Effector CD8-positive, alpha-beta T cell (primary cell): ENCODE measurements around the gene PIF1.
A peak's percentile ranks its signal among the peaks of the same experiment; 100 is the strongest.

Experiments used
- DNase-seq: peaks from one replicate; lab custom pipeline; 2025; lab: John Stamatoyannopoulos, UW
- total RNA-seq, 4 experiments: gene quantifications; one replicate each; lab custom pipeline; 2026; lab: John Stamatoyannopoulos, UW

The PIF1 gene, protein sequence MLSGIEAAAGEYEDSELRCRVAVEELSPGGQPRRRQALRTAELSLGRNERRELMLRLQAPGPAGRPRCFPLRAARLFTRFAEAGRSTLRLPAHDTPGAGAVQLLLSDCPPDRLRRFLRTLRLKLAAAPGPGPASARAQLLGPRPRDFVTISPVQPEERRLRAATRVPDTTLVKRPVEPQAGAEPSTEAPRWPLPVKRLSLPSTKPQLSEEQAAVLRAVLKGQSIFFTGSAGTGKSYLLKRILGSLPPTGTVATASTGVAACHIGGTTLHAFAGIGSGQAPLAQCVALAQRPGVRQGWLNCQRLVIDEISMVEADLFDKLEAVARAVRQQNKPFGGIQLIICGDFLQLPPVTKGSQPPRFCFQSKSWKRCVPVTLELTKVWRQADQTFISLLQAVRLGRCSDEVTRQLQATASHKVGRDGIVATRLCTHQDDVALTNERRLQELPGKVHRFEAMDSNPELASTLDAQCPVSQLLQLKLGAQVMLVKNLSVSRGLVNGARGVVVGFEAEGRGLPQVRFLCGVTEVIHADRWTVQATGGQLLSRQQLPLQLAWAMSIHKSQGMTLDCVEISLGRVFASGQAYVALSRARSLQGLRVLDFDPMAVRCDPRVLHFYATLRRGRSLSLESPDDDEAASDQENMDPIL
- total RNA-seq, result 1.5 to 11.4 (median 8.2) reads per million in 4 experiments

DNA sequence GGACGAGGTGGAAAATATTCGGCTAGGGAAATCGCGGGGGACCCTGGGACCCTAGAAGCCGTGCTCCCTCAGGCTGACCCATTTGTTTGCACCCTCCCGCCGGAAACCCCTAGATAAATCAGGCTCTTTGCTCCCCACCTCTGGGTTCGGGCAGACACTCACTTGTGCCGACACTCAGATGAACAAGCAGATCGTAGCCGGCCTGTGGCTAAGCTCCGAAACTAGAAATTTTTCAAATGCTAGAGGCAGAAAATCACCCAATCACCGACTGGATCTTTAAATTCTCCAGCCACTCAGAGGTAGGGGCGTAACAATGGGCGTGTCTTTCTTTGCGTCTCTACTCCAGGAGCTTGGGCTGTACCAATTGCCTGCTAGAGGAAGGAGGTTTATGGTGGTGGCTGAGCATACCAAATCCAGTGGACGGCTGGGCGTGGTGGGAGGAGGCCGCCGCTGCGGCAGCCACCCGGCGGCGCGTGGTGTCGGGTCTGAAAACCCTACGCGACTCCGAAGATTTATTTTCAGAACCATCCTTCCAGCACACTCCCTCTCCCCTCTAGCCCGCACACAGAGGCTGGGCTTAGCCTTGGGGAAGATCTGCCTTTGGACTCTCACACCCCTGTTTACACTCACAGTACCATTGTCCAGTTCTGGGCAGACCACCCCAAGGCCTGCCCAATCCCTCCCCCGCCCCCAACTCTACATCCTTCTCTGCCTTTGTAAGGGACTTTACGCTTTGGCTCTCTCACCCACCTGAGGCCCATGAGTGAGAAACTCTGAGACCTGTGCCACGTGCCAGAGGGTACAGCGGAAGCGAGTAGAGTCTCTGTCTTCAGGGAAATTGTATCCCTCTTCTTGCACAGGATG, at the start of gene PIF1:
TSS of gene PIF1 (minus strand) at position 217 of the 864 bp plus-strand sequence. CDS start 1,312 bp downstream, outside the sequence.
- peak; percentile 75 for DNase-seq

DNA sequence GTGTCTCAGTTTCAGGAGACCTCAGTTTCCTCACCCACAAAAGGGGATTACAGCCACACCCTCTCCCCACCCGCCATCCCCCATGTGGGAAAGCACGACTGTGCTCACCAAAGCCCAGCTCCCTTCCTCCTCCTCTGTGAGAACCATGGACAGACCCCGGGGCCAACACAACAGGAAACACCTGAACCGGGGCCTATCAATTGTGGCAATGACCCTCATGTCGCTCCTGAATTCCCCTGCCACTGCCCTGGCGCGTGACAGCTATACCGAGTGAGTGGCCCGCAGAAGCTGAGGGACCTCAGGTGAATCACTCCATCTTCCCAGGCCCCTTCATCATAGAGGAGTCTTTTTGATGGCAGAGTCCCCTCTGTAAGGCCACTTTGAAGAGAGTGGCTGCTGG, 44.9 kb upstream of the PIF1 start:
- no peak for DNase-seq

DNA sequence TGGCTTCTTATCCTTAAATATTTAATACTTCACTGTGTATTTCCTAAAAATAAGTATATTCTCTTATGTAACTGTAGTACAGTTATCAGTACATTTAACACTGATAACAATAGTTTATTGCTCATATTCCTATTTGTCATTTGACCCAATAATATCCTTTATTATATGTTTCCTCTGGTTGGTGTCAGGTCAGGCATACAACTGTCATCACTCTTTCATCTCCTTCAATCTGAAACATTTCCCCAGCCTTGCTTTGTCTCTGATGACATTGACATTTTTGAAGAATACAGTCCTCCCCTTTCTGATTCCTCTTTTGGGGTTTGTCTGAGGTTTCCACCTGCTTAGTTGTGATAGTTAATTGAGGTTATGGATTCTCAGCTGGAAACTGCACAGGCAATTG, 44.1 kb upstream of the PIF1 start:
- no peak for DNase-seq

DNA sequence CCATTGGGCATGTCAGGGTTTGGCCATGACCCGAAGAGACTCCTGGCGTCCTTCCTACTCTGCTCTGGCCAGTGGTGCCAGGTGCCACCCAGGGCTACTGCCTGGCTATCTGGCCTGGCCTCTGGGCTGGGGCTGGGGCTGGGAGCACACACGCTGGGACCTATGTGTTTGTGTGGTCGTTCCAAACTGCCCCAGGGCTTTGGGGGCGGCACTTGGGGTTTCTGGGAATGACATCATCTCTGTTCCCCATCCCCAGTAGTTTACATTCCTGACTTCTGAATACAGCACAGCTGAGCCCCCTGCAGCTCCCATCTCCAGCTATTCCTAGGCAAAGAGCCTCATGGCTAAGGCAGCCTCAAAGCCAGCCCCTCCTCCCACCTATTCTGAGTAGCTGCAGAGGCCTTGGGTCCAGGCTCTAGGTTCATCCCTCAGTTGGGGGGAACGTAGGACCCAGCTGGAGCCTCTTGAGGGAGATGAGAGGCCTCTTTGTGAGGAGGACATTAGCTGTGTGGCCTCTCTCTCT, 40.6 kb upstream of the PIF1 start:
- no peak for DNase-seq

DNA sequence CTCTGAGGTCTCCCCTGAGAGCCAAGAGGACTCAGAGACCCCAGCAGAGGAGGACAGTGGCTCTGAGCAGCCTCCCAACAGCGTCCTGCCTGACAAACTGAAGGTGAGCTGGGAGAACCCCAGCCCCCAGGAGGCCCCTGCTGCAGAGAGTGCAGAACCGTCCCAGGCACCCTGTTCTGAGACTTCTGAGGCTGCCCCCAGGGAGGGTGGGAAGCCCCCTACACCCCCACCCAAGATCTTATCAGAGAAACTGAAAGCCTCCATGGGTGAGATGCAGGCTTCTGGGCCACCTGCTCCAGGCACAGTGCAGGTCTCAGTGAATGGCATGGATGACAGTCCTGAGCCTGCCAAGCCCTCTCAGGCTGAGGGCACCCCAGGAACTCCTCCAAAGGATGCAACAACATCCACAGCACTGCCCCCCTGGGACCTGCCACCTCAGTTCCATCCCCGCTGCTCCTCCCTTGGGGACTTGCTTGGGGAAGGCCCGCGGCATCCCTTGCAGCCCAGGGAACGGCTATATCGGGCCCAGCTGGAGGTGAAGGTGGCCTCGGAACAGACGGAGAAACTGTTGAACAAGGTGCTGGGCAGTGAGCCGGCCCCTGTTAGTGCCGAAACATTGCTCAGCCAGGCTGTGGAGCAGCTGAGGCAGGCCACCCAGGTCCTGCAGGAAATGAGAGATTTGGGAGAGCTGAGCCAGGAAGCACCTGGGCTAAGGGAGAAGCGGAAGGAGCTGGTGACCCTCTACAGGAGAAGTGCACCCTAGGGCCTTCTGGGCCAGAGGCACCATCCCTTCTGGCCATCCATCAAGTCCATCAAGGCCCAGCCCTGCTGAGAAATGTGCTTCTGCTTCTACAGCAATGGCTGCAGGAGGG, 39.9 kb upstream of the PIF1 start:
- DNase-seq, result no peak

DNA sequence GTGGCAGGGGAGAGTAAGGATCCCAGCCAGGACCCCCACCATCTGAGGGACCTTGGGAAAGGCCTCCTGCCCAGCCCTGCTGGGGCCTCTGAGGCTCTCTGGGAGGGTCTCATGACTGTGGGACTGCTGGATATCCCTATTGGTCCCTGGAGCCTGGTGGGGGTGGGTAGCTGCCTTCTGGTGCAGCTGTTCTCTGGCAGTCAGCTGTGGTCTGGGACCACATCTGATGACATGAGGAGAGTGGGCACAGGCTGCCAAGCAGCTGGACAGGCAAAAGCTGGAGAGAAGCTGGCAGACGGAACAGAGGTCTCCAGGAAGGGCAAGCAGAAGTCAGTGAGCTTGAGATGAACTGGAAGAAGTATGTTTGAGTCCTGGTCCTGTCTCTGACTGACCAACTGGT, 38.6 kb upstream of the PIF1 start:
- DNase-seq, result no peak

DNA sequence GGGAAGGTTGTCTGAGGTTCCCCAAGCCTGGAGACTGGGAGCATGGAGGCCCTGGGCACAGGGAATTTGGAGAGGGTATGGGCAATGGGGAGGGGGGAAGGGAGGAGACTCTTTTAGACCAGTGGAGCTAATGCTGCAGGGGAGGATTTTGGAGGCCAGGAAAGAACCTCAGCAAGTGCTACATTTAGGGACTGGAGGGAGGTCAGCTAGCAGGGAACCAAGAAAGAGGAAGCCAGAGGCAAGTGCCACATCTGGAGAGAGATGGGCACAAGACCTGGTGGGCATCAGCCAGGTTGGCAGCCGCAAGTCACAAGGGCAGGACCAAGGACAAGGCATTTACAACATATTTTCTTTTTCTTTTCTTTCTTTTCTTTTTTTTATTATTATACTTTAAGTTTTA, 37.0 kb upstream of the PIF1 start:
- DNase-seq, result no peak

DNA sequence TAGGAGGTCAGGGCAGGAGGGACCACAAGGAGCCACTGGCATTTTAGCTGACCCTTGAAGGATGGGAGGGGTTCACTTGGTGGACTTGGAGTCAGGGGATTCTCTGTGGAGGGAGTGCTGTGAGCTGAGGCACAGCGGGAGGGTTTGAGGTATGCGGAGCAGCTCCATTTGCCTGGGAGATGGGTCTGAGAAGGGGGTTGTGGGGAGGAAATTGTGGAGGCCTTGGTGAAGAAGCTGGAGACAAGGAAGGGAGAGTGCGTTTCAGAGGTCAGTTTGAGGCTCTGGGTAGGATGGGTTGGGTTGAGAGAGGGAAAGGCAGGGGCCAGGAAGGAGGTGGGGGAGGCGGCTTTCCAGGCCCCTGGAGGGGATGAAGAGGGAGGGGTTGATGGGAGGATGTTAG, 36.5 kb upstream of the PIF1 start:
- no peak for DNase-seq

DNA sequence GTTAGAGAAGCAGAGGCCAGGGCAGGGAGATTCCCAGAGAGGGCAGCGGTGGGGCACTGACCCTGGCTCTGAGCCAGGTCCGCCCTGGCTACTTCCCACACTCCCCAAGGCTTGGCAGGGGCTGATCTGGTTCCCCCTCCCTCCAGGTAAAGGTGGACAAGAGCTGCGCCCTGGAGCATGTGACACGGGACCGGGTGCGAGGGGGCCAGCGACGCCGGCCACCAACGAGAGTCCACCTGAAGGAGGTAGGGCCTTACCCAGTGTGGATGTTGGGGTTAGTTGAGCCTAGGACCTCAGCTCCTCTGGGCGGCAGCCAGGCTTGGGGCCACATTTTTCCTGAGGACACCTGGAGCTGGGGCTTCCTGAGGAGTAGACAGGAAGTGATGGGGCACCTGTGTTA, 35.9 kb upstream of the PIF1 start:
- DNase-seq, result no peak

DNA sequence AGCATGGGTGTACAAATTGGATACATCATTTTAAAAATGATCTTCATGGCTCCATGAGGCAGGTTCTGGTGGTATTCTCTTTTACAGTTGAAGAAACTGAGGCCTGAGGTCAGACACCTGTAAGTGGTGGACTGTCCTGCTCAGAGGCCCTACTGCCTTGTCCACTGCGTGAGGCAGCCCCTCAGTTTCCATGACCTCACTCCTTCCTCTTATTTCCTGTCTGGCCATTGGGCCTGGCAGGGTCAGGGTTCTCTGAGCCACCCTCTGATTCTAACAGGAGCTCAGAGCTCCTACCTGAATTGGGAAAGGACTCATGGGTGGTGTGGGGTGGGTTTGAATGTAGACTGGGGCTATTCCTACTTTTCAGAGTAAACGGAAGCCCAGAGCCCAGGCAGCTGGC, 33.8 kb upstream of the PIF1 start:
- DNase-seq, result no peak

DNA sequence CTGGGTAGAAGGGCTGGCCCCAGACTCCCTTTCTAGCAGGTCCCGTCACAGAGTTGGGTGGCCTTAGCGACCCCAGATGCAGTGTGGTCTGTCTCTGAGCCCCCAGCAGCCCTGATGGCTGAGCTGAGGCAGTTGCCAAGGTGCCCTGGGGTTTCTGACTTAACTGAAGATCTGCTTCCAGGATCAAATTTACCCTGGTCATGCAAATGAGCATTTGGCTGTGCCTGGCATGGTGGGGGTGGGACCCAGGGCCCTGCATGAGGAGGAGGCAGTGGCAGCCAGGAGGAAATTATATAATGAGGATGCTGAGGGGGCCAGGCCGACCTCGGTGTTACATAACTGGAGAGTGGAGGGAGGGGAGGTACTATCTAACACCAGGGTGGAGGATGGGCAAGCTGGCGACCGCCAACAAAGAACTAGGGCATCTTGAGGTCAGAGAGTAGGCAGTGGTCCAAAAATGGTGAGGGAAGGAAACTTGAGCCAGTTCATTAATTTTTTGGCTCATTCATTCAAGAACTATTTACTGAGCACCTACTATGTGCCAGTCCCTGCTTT, 32.7 kb upstream of the PIF1 start:
- no peak for DNase-seq

DNA sequence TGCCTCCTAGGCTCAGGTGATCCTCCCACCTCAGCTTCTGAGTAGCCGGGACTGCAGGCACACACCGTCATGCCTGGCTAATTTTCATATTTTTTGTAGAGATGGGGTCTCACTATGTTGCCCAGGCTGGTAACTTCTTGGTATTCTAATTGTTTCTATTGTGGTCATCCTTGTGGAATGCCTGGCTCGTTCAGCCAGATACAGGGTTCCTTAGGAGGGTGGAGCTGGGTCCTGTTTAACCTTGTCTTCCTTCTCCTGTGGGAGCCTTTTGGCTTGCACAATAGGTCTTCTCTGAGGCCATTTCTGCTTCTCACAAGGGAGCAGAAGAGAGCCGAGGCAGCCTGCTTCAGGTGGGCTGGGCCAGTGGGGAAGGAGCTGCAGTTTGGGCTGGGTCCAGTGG, 32.0 kb upstream of the PIF1 start:
- no peak for DNase-seq

DNA sequence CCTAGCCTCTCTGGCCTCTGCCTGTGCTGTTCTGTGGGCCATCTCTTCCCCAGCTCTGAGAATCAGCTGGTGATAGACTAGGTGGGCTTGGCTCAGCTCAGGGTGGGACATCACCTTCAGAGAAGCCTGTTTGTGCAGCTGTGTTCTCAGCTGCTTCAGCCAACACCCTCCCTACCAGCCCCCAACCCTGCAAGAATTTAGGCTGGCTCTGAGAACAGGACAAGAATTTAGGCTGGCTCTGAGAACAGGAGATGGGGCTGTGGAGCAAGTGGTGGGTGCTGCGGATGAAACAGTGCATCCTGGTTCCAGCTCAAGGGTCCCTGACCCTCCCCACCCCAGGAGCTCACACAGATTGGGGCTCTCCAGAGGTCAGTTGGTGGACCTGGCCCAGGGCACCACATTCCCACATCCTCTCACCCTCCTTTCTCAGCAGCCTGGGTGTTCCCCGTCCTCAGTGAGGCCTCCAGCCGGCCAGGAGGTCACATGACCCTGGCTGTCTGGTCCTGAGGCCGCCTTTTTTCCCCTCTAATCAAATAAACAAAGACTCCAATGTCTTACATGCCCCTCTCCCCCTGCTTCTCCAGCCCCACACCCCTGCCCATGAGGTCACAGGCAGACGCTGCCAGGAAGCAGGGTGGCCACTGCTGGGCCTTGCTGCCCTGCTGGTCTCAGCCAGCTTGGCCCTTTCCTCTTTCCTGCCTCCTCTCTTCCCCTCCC, 31.1 kb upstream of the PIF1 start:
- DNase-seq, result no peak

DNA sequence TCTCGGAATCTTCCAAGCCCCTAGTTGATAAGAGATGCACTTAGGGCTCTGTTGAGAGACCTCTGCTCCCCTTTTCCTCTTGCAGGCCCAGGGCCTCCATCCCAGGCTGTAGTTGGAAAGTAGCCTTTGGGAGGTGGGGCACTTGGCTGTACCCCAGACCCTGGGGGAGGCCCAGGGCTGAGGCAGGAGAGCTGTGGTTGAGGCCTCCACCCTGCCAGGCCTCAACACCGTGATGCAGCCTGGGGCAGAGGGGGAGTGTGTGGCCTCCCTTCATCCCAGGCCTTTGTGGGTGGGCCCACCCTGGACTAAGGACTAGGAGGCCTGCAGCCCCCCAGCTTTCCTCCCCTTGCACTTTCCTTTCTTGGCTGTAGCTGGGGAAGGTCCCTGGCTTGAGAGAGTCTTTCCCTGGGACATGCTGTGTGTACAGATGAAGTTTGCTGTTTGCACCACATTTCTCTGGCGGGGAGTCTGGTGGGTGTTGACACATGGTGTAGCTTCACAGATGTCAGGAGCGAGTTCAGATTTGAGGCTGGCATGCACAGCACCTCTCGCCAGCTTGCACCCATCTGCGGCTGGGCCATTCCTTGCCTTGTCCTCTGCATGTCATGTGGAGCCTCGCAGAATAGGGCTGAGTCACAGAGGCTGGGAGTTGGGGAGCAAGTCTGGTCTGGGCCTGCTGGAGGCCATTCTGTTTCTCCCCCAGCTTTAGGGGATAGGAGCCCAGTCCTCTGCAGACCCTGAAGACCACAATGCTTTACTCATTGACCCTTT, 29.9 kb upstream of the PIF1 start:
- DNase-seq, result no peak

DNA sequence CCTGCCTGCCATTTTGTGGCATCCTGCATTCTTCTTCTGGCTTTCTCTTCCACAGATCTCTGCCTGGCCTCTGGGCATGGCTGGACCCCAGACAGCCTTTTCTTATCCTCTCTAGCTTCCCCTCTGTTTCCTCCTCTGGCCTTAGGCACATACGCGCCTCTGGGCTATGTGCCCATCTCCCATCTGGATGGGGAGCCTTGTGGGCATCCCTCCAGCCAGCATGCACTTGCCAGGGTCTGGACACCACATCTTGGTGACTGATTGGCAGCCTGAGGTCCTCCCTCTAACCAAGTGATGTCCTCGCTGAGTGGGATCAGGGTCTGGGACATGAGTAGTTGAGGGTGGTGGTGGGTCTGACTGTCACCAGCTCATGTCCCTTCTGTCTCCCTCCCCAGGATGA, 29.1 kb upstream of the PIF1 start:
- no peak for DNase-seq

DNA sequence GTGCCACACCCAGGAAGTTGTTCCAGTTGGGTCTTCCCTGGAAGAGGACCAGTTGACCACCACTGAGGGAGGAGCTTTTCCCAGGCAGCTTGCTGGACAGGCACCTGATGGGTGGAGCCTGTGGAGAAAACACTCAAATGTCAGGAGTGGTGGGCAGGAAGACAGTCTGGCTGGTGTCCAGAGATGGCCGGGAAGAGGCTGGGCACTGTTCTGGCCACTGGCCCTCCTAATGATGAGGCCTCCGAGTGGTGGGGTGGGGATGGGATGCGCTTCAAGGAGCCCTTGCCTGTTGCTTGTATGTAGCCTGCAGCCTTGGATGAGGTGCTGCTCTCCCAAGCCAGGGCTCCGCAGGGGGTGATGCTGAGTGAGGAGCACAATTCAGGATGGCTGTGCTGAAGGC, 28.6 kb upstream of the PIF1 start:
- DNase-seq, result no peak

DNA sequence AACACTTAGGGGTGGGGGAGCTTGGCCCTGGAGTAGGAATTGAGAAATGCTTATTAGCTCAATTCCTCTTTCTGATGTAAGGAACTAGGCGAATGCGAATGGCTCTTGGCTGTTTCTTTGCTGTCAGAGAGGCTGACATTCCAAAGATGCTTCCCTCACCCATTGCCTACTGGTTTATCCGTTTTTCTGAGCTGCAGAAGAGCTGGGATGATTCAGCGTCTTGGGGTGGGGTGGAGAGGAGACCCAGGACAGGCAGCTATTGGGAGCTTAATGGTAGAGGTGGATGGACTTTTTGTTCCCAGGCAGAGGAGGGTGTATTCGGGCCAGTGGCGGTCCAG, 26.0 kb upstream of the PIF1 start:
- no peak for DNase-seq

DNA sequence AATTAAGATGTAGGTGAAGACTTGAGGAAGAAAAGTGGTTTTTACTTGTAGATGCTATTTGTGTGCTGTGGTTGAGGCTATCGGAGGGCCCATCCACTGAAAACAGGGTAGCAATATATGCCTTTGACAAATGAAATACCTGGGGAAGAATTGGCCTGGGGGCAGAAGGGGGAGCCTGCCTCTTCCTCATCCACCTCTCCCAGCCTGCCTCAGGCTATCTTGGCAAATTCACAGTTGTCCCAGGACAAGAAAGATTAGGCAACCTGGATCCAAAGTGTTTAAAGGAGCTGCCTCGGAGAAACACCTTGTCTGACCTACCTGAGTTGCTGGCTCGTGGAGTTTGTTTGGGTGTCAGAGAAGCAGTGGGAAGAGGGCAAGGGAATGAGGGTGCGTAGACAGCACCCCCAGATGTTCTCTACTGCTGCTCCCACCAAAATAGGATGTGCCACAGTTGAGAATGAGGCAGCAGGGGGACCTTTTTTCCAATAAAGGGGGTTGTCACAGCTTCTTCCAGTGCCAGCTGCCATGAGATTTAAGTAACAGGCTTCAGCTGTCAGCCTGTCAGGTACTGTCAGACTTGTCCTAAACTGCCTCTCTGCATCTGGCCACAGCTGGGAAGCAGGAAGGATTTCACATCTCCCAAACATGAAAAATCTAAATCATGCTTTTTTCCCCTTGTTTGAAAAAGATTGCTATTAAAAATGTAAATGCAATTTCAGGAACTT, 25.5 kb upstream of the PIF1 start:
- DNase-seq, result no peak
